ENCODE measurements around the gene APH1A.
"Not testable (repeated sequence)": the region's sequence is repeated elsewhere in the genome, so short reads cannot be mapped to it uniquely, and the experiment has no call there.

APH1A gene

DNA sequence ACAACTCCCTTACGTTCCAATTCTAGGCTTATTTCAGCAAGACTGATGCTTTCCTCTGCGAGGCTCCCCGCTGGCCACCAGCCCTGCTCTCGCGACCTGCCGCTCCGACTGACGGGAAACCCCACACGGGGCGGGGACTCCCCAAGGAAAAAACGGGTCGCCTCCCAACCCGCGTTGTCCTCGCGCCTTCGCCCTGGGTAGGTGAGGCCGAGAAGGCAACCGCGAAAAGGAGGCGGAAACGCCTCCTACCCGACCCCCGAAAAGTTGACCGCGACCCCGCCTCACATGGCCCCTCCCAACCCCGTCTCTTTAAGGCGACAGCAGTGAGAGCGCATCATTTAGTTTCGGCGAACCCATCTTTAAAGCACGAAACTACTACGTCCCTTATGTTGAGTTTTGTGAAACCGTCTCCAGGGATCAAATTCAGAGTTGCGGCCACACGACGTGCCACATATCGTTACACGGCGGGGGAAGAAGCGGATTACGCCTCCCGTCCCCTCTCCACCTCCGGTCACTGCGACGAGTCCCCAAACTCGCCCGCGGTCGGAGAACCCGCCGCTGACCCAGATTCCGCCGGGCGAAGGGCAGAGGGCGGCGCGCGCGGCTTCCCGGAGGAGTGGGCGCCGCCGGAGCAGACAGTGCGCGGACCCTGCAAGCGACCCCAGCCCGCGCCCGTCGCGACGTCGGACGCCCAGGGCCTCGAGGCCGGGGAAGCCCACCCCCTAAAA lies 34.1 kb downstream of the APH1A start:
- DNase-seq (ENCODE audit: extremely low read depth in 1 of 2, low read depth in 1 of 2): peak; percentile 87 to 93

DNA sequence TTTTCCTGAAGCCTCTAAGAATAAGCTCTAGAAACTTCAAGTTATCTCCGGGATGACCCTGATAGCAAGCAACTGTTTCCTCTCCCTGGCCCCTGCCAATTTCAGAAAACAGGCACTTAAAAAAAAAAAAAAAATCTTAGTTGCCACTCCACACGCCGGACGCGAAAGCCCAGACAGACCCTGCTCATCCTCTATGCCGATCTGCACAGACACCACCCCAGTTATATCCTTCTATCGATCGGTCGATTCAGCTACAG lies 34.6 kb downstream of the APH1A start:
- no peak for DNase-seq (ENCODE audit: extremely low read depth in 1 of 2, low read depth in 1 of 2)

DNA sequence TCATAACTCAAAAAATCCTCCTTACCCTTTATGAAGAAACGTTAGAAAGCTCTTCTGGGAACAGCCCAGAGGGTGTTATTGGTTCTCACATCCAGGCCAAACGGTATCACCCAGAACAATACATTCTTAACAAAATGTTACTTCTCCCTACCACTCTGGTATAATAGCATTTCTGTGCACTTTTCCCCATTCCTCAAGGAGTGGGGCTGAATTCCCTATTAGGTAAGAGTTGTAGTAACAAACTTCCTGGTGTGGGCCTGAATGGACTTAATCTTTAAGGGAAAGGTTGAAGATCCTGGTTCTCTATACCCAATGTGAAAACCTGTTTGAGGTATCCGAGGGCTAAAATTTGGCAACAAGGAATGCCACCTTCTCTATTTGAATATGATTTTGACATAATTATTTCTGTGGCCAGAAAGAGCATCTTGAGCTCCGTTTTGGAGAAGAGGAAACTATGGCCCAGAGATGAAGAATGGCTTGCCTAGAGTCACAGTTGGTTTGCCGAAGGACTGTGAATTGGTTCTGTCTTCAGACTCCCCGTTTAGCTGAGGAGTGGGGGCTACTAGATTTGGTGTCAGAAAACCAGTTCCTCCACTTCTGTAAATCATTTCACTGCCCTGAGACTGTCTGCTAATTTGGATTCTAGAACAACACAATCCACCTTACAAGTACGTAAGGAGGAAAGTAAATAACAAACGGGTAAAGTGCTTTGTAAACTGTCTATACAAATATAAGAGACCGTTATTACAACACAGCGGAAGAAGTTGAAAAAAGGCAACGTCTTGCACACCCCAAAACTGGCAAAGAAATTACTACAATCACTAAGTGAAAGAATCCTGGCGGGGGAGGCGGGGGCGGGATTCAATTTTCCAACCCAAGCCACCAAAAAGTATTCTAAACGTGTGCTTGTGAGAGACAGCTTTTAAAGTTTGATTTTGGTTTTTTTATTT lies 35.2 kb downstream of the APH1A start:
- DNase-seq (ENCODE audit: extremely low read depth in 1 of 2, low read depth in 1 of 2): no peak

DNA sequence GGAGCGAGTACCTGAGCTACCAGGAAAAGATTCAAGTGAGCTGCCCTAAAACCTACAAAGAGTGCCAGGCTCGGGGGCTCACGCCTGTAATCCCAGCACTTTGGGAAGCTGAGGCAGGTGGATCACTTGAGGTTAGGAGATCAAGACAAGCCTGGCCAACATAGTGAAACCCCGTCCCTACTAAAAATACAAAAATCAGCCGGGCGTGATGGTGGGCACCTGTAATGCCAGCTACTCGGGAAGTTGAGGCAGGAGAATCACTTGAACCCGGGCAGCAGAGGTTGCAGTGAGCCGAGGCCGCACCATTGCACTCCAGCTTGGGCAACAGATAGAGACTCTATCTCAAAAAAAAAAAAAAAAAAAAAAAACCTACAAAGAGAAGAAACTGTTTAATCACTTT lies 35.9 kb downstream of the APH1A start:
- not testable (repeated sequence) for DNase-seq (ENCODE audit: extremely low read depth in 1 of 2, low read depth in 1 of 2)

DNA sequence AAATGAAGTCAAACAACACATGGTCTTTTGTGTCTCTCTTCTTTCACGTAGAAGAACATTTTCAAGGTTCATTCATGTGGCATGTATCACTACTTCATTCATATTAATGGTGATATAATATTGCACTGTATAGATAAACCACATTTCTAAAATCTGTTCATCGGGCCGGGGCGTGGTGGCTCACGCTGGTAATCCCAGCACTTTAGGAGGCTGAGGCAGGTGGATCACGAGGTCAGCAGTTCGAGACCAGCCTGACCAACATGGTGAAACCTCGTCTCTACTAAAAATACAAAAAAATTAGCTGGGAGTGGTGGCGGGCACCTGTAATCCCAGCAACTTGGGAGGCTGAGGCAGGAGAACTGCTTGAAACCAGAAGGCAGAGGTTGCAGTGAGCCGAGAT lies 40.6 kb downstream of the APH1A start:
- DNase-seq (ENCODE audit: extremely low read depth in 1 of 2, low read depth in 1 of 2): not testable (repeated sequence)

DNA sequence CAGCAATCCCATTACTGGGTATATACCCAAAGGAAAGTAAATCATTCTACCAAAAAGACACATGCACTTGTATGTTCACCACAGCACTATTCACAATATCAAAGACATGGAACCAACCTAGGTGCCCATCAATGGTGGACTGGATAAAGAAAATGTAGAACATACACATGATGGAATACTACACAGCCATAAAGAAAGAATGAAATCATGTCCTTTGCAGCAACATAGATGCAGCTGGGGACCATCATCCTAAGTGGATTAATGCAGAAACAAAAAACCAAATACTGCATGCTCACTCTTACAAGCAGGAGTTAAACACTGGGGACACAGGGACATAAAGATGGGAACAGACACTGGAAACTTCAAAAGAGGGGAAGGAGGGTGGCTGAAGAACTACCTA lies 41.6 kb downstream of the APH1A start:
- DNase-seq (ENCODE audit: extremely low read depth in 1 of 2, low read depth in 1 of 2): no peak

DNA sequence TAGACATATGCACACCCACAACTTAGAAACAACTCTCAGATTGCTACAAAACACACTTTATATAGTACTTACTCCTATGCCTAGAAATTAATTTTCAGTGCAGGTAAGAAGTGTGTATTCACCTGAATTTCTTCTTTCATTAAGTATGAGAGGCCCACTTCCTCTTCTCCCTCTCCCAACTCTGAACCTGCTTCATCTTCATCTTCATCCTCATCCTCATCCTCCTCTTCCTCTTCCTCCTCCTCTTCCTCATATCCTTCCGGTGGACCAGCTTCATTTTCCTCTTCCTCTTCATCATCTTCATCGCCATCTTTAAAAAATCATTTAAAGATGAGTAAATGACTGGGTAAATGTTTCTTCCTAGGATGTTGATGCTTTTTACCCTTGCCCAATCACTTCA lies 42.3 kb downstream of the APH1A start:
- DNase-seq (ENCODE audit: extremely low read depth in 1 of 2, low read depth in 1 of 2): no peak

DNA sequence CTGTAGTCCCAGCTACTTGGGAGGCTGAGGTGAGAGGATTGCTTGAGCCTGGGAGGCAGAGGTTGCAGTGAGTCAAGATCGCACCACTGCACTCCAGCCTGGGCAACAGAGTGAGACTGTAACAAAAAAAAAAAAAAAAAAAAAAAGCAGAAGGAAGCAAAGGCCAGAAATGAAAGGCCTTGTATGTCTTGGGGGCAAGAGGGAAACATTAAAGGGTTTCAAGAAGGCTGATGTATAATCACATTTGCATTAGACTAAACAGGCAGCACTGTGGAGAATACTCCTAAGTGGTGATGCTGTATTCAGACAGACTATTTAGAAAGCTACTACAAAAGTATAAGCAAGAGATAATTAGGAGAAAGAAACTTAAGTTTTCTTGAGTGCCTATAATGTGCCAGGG lies 43.3 kb downstream of the APH1A start:
- no peak for DNase-seq (ENCODE audit: extremely low read depth in 1 of 2, low read depth in 1 of 2)

DNA sequence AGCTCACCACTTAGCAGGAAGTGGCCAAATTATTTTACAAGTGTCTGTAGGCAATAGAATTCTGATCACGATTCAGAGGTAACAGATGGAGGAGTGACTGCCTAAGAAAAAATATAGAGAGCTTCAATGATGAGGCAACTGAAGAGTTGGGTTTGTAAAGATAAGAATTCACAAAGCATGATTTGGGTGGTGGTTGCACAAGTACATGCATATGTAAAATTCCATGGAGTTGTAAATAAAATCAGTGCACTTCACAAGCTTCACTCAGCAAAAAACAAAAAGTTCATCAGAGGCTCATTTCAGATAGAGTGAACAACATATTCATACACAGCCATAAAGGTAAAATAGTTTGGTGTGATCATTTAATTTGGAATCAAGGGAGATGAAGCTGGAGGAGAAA lies 43.8 kb downstream of the APH1A start:
- DNase-seq (ENCODE audit: extremely low read depth in 1 of 2, low read depth in 1 of 2): no peak

DNA sequence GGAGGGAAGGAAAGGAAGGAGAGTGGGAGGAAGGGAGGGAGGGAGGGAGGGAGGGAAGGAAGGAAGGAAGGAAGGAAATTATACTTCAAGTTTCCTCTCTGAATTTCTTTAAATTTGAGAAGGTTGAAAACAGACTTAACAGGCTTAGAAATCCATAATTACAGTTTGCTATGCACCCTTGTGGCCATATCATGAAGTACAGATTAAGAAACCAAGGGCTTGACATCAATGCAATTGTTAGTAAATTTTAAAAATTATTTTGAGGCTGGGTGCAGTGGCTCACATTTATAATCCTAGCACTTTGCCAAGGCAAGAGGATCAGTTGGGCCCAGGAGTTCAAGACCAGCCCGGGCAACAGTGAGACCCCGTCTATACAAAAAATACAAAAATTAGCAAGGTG lies 47.3 kb downstream of the APH1A start:
- DNase-seq (ENCODE audit: extremely low read depth in 1 of 2, low read depth in 1 of 2): no peak

DNA sequence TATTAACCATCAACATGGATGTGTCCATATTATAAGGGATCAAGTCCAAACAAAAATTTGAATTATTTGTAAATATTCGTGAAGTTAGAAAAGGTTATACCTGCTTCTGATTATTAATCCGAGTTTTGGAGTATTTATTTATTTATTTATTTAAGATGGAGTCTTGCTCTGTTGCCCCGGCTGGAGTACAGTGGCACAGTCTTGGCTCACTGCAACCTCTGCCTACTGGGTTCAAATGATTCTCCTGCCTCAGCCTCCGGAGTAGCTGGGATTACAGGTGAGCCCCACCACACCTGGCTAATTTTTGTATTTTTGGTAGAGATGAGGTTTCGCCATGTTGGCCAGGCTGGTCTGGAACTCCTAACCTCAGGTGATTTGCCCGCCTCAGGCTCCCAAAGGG lies 53.0 kb downstream of the APH1A start:
- DNase-seq (ENCODE audit: extremely low read depth in 1 of 2, low read depth in 1 of 2): not testable (repeated sequence)

Measured in stimulated activated CD8-positive, alpha-beta memory T cell treated with anti-CD3 and anti-CD28 coated beads, Interleukin-7, amount 100 ng/mL, for 48 hours (primary cell).